Inflammatory macrophage treated with lipopolysaccharide for 4 hours (primary cell): ENCODE results near the gene HERC6.
A peak's percentile ranks its signal among the peaks of the same experiment; 100 is the strongest.
"Not testable (repeated sequence)": the region's sequence is repeated elsewhere in the genome, so short reads cannot be mapped to it uniquely, and the experiment has no call there.

Experiments
- DNase-seq: peaks from one replicate; pipeline ENCODE4 v3.0.0-alpha.2; 2020

HERC6 gene

DNA sequence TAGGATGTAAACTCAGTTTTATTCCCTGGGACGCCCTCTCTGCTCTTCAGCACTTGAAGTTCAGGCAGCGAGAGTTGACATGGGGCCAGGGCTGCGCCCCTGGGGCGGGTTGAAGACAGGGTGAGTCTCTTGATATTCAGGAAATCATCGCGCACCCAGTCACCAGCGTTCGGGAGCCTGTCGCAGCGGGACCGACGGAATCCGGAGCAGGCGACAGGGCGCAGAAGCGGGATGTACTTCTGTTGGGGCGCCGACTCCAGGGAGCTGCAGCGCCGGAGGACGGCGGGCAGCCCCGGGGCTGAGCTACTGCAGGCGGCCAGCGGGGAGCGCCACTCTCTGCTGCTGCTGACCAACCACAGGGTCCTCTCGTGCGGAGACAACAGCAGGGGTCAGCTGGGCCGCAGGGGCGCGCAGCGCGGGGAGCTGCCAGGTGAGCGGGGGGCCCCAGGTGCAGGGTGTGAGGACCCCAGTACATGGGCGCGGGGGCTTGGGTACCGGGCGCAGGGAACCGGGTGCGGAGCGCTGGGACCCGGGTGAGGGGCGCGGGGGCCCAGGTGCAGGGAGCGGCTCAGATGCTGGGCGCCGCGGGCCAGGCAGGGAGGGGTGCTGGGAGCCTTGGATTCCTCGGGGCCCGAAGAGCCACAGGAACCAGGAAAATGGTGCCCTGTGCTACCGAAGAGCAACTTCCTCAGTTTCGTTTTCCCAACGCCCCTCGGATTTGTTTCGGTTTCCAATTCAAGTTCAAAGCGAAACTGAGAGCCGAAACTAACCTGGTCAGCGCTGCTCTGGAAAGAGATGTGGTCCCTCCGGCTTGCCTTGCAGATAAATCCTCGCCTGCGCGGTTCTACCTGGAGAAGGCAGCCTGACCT is at the start of gene HERC6:
TSS of gene HERC6 (plus strand) at position 162 of the 869 bp plus-strand sequence. CDS start at position 232, 70 bp downstream.
- DNase-seq = peak; percentile 98

DNA sequence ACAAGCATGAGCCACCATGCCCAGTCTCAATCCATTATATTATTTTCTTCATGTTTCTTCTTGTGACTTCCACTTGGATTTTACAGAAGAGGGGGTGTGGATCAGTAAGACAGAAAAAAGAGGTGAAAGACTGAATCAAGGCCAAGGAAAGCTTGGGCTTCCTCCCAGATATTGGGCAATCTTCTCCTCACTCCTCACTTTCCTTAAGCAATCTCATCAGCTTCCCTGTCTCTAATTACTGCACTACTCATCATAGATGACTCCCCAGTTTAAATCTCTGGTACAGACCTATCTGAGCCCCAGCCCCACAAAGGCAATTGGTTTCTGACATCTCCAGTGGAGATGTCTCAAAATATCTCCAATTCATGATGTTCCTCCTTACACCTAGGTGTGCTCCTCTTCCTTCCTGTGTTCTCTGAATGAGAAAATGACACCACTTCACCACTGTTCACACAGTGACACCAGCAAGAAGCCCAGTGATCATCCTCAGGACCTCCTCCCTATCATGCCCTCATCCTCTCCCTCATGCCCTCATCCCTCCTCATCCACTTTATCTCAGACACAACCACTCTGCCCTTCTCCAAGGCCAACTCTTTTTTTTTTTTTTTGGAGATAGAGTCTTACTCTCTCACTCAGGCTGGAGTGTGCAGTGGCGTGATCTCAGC is 44.8 kb upstream of the HERC6 start:
- DNase-seq = peak; percentile 3

DNA sequence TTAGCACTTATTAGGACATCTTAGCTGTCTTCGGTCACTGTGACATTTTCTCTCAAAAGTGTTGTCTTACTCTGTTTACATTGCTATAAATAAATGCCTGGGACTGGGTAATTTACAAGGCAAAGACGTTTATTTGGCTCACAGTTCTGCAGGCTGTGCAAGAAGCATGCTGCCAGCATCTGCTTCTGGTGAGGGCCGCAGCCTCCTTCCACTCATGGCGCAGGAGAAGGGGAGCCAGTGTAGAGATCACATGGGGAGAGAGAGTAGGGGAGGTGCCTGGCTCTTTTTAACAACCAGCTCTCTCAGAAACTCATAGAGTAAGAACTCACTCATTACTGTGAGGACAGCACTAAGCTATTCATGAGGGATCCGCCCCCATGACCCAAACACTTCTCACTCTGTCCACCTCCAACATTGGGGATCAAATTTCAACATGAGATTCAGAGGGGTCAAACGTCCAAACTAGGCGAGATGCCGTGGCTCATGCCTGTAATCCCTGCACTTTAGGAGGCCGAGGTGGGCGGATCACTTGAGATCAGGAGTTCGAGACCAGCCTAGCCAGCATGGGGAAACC is 43.5 kb upstream of the HERC6 start:
- no peak for DNase-seq

DNA sequence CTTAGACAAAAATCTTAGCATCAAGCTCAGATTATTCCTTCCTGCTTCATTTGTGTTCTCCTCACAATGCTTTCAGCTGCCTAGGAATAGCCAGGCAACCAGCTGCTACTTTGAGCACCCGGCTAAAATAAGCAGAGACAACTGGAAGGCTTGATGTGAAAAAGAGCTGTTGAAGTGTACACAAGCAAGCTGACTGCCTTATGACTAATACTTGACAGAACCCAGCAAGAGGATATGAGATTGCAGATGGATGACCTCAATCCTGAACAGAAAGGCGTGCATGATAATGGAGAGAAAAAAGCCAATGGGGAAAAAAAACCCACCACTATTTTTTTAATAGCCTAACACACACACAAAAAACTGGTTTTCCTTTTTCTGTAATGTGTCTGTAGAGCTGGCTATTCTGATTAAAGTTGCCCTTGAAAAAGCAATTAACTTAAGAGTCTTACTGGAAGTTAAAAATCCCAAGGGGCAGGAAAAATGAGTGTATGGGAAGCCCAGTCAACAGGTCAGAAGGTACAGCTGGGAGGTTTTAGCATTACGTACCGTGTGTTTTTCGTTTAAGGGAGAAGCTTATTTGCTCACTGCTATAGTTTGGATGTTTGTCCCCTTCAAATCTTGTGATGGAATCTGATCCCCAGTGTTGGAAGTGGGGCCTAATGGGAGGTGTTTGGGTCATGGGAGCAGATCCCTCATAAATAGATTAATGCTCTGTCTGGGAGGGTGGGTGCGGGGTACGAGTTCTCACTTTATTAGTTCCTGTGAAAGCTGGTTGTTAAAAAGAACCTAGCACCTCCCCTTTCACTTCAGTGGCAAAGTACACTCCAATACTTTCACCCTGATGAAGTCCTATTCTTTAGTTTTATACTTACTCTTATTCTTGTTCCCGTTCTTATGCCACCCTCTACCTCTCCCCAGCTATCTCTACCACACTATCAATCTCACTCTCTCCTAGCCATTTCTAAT is 37.1 kb upstream of the HERC6 start:
- peak; percentile 43 for DNase-seq

DNA sequence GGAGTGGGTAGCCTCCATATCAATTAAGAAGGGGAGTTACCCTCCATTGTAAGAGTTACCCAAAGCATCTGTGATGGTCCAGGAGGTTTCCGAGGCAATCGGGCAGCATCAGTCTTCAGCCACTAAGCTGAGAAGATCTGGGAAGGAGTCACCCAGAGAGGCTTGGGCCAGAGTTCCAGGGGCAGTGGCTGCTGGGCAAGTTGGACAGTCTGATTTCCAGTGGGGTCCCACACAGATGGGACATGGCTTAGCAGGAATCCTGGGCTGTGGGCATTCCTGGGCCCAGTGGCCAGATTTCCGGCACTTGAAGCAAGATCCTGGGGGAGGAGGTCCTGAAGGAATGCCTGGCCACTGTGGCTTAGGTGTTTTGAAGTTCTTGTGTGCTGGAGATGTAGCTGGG is 31.8 kb upstream of the HERC6 start:
- DNase-seq = not testable (repeated sequence)

DNA sequence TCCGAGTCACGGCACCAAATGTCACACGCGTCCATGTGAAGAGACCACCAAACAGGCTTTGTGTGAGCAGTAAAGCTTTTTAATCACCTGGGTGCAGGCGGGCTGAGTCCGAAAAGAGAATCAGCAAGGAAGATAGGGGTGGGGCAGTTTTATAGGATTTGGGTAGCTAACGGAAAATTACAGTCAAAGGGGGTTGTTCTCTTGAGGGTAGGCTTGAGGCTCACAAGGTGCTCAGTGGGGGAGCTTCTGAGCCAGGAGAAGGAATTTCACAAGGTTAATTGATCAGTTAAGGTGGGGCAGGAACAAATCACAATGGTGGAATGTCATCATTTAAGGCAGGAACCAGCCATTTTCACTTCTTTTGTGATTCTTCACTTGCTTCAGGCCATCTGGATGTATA is 29.9 kb upstream of the HERC6 start:
- not testable (repeated sequence) for DNase-seq

DNA sequence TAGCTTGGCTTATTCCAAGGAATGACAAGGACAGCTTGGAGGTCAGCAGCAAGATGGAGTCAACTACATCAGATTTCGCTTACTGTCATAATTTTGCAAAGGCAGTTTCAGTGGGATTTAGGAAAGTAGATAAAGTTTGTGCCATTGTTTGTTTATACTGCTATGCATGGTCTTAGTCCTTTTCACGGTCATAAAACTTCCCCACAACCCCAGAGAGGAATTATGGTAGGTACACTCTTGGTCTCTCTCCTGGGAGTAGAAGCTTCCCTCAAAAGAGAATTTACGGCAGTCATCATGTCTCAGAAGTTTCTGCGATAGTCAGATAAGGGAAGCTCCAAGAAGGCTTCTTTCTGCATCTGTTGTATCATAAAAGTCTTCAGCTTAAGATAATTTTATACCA is 27.9 kb upstream of the HERC6 start:
- no peak for DNase-seq

DNA sequence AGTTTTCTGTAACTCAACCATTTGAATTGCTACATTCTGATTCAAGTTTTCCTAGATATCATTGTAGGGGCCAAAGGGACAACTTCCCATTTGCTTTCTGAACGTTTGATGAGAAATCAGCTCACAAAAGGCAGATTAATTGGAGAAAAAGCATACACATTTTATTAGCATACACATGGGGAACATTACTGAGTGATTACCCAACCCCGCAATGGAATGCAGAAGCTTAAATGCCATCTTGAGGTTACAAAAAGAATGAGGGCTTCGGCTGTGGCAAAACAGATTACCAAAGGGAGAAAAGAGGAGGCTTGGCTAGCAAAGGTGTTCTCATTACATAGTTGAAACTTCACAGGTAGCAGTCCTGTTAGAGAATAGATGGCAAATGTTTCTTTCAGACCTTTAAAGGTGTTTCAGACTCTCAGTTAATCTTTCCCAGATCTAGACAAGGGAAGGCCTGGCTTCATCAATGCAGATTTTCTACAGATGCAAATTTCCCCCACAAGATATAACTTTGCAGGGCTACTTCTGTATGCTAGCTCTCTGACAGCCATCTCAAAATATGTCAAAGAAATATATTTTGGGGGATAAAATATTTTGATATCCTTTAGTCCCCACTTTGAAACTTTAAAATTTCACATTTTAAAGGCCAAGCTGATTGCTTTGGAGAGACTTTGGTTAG is 26.5 kb upstream of the HERC6 start:
- DNase-seq = peak; percentile 6

DNA sequence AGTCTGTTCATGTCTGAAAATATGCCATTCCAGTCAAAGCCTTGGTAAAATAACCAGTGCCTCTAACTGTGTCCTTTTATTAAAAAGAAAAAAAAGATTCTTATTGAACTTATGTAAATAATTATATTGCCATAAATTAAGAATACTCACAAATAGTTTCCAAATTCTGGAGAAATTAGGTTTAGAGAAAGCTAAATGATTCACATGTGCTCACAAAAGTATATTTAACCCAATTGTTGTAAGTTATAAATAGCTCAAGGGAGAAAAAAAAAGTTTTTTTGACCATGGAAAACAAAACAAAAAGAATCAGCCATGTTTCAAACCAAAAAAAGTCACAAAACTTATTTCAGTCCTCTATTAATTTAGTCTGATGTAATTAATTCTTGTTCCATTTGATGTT is 25.3 kb upstream of the HERC6 start:
- no peak for DNase-seq

DNA sequence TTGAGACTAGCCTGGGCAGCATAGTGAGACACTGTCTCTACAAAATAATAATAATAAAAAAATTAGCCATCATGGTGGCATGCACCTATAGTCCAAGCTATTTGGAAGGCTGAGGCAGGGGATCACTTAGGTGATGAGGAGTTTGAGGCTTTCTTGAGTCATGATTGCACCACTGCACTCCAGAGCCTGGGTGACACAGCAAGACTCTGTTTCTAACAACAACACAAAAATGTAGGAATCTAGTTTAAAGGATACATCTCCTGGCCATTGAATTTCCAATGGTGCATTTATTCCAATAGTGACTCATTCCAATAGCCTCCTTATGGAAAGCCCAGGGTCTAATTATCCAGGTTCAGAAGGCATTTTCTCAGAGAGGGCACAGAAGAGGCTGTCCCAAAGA is 21.9 kb upstream of the HERC6 start:
- DNase-seq = no peak

DNA sequence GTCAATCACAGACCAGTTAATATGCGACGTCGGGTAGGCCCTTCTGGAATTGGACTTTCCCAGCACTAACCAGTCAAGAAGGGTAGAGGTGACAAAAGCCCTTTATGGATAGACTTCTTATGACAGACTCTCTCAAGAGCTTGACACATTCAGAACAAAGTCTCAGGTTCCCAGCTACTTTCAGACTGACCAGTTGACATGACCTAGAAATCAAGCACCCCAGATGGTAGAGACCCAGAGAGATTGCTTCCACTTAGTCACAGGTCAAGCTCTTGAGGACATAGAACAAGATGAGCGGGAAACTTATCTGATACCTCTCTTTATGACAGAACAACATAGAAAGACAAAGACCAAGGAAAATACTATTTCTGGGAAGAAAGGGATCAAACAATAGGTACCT is 21.4 kb upstream of the HERC6 start:
- no peak for DNase-seq

DNA sequence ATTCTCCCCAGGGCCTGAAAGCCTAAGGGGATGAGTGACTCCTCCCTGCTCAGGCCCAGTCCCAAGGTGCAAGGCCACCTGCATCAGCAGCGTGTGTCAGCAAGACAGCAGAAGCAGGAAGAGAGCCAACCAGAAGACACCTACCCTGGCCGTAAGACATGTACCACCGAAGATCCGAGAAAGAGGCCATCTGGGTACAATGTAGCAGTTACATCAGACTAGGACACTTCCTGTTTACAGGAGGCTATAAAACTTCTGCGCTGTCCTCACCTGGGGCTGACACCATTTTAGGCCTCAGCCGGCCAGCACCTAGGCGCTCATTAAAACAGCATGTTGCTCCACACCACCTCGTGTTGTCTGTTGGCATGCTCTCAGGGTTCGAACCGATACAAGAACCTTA is 19.1 kb upstream of the HERC6 start:
- DNase-seq = no peak

DNA sequence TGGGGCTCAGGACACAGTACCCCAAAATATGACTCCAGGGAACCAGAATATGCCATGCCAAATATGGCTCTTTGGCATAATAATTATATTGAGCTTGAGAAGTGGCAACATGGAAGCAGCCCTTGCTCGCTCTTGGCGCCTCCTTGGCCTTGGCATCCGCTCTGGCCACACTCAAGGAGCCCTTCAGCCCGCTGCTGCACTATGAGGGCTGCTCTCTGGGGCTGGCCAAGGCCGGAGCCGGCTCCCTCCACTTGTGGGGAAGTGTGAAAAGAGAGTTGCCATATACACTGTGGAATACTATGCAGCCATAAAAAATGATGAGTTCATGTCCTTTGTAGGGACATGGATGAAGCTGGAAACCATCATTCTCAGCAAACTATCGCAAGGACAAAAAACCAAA is 18.4 kb upstream of the HERC6 start:
- no peak for DNase-seq

DNA sequence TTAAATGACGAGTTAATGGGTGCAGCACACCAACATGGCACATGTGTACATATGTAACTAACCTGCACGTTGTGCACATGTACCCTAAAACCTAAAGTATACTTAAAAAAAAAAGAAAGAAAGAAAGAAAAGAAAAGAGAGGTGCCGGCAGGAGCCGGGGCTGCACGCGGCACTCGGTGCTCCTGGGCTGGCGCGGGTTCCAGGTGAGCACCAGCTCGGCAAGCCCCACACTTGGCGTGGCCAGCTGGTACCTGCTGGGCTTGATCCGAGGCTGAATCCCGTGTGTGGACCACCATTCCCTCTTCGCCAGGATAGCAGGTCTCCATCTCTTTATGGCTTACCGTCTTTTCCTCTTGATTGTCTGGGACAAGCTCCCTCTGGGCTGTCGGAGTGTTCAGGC is 17.9 kb upstream of the HERC6 start:
- no peak for DNase-seq

DNA sequence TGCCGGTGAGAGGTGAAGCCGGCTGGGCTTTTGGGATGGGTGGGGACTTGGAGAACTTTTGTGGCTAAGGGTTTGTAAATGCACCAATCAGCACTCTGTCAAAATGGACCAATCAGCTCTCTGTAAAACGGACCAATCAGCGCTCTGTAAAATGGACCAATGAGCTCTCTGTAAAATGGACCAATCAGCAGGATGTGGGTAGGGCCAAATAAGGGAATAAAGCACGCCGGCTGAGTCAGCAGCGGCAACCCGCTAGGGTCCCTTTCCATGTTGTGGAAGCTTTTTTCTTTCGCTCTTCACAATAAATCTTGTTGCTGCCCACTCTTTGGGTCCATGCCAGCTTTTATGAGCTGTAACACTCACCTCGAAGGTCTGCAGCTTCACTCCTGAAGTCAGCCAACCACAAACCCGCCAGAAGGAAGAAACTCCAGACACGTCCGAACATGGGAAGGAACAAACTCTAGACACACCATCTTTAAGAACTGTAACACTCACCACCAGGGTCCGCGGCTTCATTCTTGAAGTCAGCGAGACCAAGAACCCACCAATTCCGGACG is 17.4 kb upstream of the HERC6 start:
- not testable (repeated sequence) for DNase-seq

DNA sequence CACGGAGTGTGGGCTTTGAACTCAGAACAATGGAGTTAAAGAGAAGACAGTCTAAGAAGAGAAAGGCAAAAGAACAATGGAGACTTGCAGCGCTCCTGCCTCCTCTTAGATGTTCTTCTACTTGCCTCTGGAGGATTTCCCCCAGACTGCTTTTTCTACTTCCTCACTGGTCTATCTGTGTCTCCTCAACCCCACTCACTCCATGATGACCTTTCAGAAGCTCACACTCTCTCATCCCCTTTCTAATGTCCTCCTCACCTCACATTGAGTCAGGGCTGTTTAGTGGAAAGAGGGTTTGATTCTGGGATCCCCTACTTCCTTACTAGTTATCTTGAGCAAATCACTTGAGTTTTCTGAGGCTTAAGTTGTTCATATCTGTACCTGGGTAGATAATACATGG is 12.2 kb upstream of the HERC6 start:
- DNase-seq = peak; percentile 7

DNA sequence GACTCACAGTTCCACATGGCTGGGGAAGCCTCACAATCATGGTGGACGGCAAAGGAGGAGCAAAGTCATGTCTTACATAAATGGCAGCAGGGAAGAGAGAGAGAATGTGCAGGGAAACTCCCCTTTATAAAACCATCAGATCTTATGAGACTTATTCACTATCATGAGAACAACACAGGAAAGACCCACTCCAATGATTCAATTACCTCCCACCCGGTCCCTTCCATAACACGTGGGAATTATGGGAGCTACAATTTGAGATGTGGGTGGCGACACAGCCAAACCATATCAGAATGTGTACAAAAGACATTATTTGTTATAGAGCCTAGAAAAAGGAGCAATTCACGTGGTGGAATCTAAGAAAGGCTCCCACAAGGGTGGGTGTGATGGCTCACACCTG is 10.8 kb upstream of the HERC6 start:
- no peak for DNase-seq

DNA sequence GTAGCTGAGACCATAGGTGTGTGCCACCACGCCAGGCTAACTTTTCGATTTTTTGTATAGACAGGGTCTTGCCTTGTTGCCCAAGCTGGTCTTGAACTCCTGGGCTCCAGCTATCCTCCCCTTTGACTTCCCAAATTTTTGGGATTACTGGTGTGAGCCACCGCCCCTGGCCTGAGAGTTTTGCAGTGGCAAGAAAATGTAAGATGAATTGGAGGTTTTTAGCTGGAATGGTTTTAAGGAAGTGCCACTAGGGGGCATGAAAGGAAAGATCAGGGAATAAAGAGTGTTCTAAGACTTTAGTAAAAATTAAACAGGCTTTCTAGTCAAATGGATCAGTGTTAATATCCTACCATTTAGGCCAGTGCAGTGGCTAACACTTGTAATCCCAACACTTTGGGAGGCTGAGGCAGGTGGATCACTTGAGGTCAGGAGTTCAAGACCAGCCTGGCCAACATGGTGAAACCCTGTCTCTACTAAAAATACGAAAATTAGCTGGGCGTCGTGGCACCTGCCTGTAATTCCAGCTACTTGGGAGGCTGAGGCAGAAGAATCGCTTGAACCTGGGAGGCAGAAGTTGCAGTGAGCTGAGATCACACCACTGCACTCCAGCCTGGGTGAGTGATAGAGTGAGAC is 9.4 kb upstream of the HERC6 start:
- DNase-seq = peak; percentile 66

DNA sequence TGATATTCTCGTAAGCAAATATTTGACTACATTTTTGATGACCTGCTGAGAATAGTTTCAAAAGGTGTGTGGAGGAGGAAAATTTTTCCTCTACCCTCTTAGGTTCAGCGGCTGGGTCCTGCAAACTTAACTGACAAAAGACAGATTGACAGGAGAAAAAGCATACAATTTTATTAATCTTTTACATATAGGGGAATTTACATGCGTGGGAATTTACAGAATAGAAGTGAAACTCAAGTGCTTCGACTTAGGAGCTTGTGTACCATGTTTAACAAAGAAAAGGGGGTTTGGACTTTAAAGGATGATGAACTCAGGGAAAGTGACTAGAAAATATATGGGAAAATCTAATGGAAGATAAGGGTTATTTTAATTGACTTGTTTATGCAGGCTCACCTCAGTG is 2.5 kb downstream of the HERC6 start:
- DNase-seq = peak; percentile 70

DNA sequence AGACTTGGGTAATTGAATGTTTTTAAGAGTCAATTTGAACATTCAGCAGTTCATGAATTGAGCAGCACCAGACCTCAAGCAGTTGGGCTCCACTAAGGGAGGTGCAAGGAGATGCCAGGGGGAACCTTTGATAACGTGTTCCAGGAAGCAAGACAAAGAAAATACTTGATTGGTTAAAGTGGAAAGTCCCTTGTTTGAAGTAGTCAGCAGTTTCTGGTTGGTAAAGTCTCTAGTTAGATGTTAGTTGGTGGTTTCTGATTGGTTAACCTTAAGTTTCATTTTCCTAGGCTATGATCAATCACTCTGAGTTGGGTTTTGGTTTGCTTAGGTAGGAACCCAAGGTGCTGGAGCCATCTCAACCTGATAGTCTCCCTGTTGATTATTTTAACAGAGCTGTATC is 4.0 kb downstream of the HERC6 start:
- peak; percentile 93 for DNase-seq

DNA sequence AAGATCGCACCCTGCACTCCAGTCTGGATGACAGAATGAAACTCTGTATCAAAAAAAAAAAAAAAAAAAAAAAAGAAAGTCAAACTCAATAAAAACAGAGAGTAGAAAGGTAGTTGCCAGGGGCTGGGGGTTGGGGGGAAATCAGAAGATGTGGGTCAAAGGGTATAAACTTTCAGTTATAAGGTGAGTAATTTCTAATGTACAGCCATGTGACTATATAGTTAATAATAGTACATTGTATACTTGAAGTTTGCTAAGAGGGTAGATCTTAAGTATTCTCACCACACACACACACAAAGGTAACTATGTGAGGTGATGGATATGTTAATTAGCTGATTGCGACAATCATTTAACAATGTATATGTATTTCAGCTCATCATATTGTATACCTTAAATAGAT is 11.5 kb downstream of the HERC6 start:
- DNase-seq = no peak
